H9 (cell line): Measurements from ENCODE around the gene ERC2. TPM values are rescaled to one million over a fixed set of nuclear protein-coding genes. Genes with fewer than 3 reads are reported as not detected.

Source experiments
- DNase-seq: peaks from one replicate; pipeline ENCODE4 v3.0.0-alpha.2; 2017
- H2AFZ ChIP-seq: one replicate; pipeline ENCODE4 v1.6.1; 2013; ENCODE audit warnings: mild to moderate bottlenecking, low read length, control low read depth, moderate library complexity
- H2AK5ac ChIP-seq: 2 replicates; pipeline ENCODE4 v1.6.1; 2013; ENCODE audit warnings: low read length, control low read depth, mixed read lengths; ENCODE audit not compliant: insufficient read length
- H2BK120ac ChIP-seq: one replicate; pipeline ENCODE4 v1.6.1; 2013; ENCODE audit warnings: low read depth, mild to moderate bottlenecking, low read length, control low read depth, inconsistent platforms; ENCODE audit not compliant: poor library complexity, severe bottlenecking
- H2BK12ac ChIP-seq: 2 replicates; pipeline ENCODE4 v1.6.1; 2013; ENCODE audit warnings: low read length, control low read depth, mixed read lengths, low read depth; ENCODE audit not compliant: insufficient read length
- H2BK15ac ChIP-seq: 2 replicates; pipeline ENCODE4 v1.6.1; 2013; ENCODE audit warnings: low read depth, low read length, control low read depth
- H2BK20ac ChIP-seq: one replicate; pipeline ENCODE4 v1.6.1; 2013; ENCODE audit warnings: low read depth, mild to moderate bottlenecking, low read length, control low read depth, inconsistent platforms; ENCODE audit not compliant: poor library complexity, severe bottlenecking
- H2BK5ac ChIP-seq: 2 replicates; pipeline ENCODE4 v1.6.1; 2013; ENCODE audit warnings: low read length, control low read depth, mixed read lengths; ENCODE audit not compliant: insufficient read length
- H3K14ac ChIP-seq: 2 replicates; pipeline ENCODE4 v1.6.1; 2013; ENCODE audit warnings: low read length, control low read depth; ENCODE audit not compliant: insufficient read depth
- H3K18ac ChIP-seq: 2 replicates; pipeline ENCODE4 v1.6.1; 2013; ENCODE audit warnings: low read depth, mild to moderate bottlenecking, mixed read lengths, low read length, control low read depth; ENCODE audit not compliant: insufficient read length
- H3K23ac ChIP-seq: 2 replicates; pipeline ENCODE4 v1.6.1; 2013; ENCODE audit warnings: low read length, control low read depth, mixed read lengths, low read depth; ENCODE audit not compliant: insufficient read length
- H3K23me2 ChIP-seq: 2 replicates; pipeline ENCODE4 v1.6.1; 2013; ENCODE audit warnings: low read depth, mild to moderate bottlenecking, mixed read lengths, low read length, control low read depth; ENCODE audit not compliant: insufficient read length, poor library complexity, severe bottlenecking
- H3K27ac ChIP-seq: 2 replicates; pipeline ENCODE4 v1.5.1; 2013; ENCODE audit warnings: low read length, control low read depth, mixed read lengths, low read depth; ENCODE audit not compliant: insufficient read length
- H3K27me3 ChIP-seq: 2 replicates; pipeline ENCODE4 v1.6.1; 2013; ENCODE audit warnings: low read length, control low read depth, inconsistent platforms; ENCODE audit not compliant: insufficient read depth
- H3K4ac ChIP-seq: 2 replicates; pipeline ENCODE4 v1.6.1; 2013; ENCODE audit warnings: low read depth, mild to moderate bottlenecking, control low read depth, inconsistent platforms, low read length, moderate library complexity
- H3K4me1 ChIP-seq: 2 replicates; pipeline ENCODE4 v1.6.1; 2013; ENCODE audit warnings: low read length, control low read depth, inconsistent platforms; ENCODE audit not compliant: insufficient read depth
- H3K4me2 ChIP-seq: 2 replicates; pipeline ENCODE4 v1.6.1; 2013; ENCODE audit warnings: low read length, control low read depth, mixed read lengths; ENCODE audit not compliant: insufficient read length, insufficient read depth
- H3K56ac ChIP-seq: 2 replicates; pipeline ENCODE4 v1.6.1; 2013; ENCODE audit warnings: low read depth, mild to moderate bottlenecking, mixed read lengths, low read length, control low read depth; ENCODE audit not compliant: insufficient read length
- H3K79me1 ChIP-seq: 2 replicates; pipeline ENCODE4 v1.6.1; 2013; ENCODE audit warnings: low read depth, mild to moderate bottlenecking, moderate library complexity, low read length, control low read depth, inconsistent platforms; ENCODE audit not compliant: insufficient read depth, poor library complexity, severe bottlenecking
- H3K79me2 ChIP-seq: 2 replicates; pipeline ENCODE4 v1.6.1; 2013; ENCODE audit warnings: low read length, control low read depth, inconsistent platforms; ENCODE audit not compliant: insufficient read depth
- H3K9ac ChIP-seq: 2 replicates; pipeline ENCODE4 v1.6.1; 2013; ENCODE audit warnings: low read length, control low read depth, mixed read lengths; ENCODE audit not compliant: insufficient read length; ENCODE audit errors: extremely low read depth
- H3K9me3 ChIP-seq: one replicate; pipeline ENCODE4 v1.6.1; 2013; ENCODE audit warnings: low read depth, low read length, inconsistent platforms; ENCODE audit not compliant: control insufficient read depth
- H3T11ph ChIP-seq: one replicate; pipeline ENCODE4 v1.6.1; 2013; ENCODE audit warnings: mild to moderate bottlenecking, low read length, control low read depth, inconsistent platforms
- H4K20me1 ChIP-seq: one replicate; pipeline ENCODE4 v1.6.1; 2013; ENCODE audit not compliant: control insufficient read depth, insufficient read length, insufficient read depth
- H4K5ac ChIP-seq: 2 replicates; pipeline ENCODE4 v1.6.1; 2013; ENCODE audit warnings: low read depth, mild to moderate bottlenecking, mixed read lengths, low read length, control low read depth; ENCODE audit not compliant: insufficient read length
- H4K8ac ChIP-seq: replicated peaks from 2 replicates; pipeline ENCODE4 v1.6.1; 2013; ENCODE audit warnings: low read length, control low read depth, mixed read lengths, low read depth; ENCODE audit not compliant: insufficient read length
- H4K91ac ChIP-seq: 2 replicates; pipeline ENCODE4 v1.6.1; 2013; ENCODE audit warnings: low read depth, mild to moderate bottlenecking, moderate library complexity, mixed read lengths, low read length, control low read depth; ENCODE audit not compliant: insufficient read length
- H3K27ac Mint-ChIP-seq, 3 experiments: 2 replicates in 2 of 3; 3 replicates in 1 of 3; pipeline ENCODE4 v1.8.0; 2020 to 2021; ENCODE audit warnings: mixed read lengths in 3 of 3, mild to moderate bottlenecking in 1 of 3, moderate library complexity in 1 of 3
- H3K27me3 Mint-ChIP-seq: 2 replicates; pipeline ENCODE4 v1.8.0; 2021; ENCODE audit warnings: low read depth, mild to moderate bottlenecking, moderate library complexity, mixed read lengths
- H3K36me3 Mint-ChIP-seq, 3 experiments: 2 replicates in 2 of 3; 3 replicates in 1 of 3; pipeline ENCODE4 v1.8.0; 2020 to 2021; ENCODE audit warnings: low read depth in 3 of 3, mixed read lengths in 3 of 3; ENCODE audit not compliant: insufficient read depth in 1 of 3
- H3K4me1 Mint-ChIP-seq, 2 experiments: 2 replicates each; pipeline ENCODE4 v1.8.0; 2020; ENCODE audit warnings: mixed read lengths in 2 of 2
- H3K4me3 Mint-ChIP-seq, 2 experiments: 2 replicates in 1 of 2; 3 replicates in 1 of 2; pipeline ENCODE4 v1.8.0; 2020 to 2021; ENCODE audit warnings: mild to moderate bottlenecking in 2 of 2, mixed read lengths in 2 of 2, moderate library complexity in 1 of 2
- H3K9me3 Mint-ChIP-seq, 2 experiments: 2 replicates in 1 of 2; 3 replicates in 1 of 2; pipeline ENCODE4 v1.8.0; 2020; ENCODE audit warnings: mild to moderate bottlenecking in 2 of 2, mixed read lengths in 2 of 2, moderate library complexity in 1 of 2
- whole genome bisulfite sequencing: extraction: QIAGEN DNeasy Blood & Tissue Kit; methylation state at CpG from one replicate; pipeline ENCODE4 v1.1.7; 2013; ENCODE audit warnings: missing lambda C conversion rate, low lambda C conversion rate, mixed read lengths; ENCODE audit not compliant: insufficient read length; ENCODE audit errors: extremely low coverage; 5-methylcytosine and 5-hydroxymethylcytosine counted together
- total RNA-seq: library from RNA; stranded (reverse); gene quantifications from 2 replicates; pipeline ENCODE4 v1.2.1, GENCODE V29; 2021
- TF ChIP-seq, protein P1 (sequence below): fragments of 200-600 bp; sonication (generic); conservative IDR thresholded peaks from 3 replicates; pipeline ENCODE4 v1.8.0; 2021; ENCODE audit warnings: antibody characterized with exemption, mild to moderate bottlenecking

The ERC2 gene
- total RNA-seq, 1 experiment from 2014 or later, result 15.4 TPM

DNA sequence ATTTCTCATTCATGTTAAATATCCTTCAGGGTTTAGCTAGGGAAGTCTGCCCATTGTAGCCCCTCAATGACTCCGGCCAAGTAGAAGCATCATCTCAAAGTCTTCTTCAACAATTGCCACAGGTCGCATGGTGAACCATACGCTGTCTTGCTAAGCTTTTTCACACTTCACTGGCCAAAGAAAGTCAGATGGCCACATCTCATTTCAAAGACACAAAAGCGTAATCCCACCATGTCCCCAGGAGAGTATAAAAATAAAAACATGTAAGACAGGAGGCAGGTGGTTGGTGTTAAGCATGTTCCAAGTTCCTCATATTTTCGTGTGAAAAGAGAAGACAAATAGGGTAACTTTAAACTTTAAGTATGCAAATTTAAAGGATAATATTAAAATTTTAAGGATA lies 147.4 kb downstream of the ERC2 start:
- Mint-ChIP-seq H3K36me3 (peaks cover 0 to 3% (median 0%) of the 10 kb centered on the region in 3 experiments; a peak in 1 of 7 replicates), H3K4me1 (peaks cover 21 to 37% of the 10 kb centered on the region in 2 experiments)
- H3K4me1 ChIP-seq, result peaks cover 8% of the 10 kb centered on the region; the same call in 1 of the 2 replicates

More for the DNA sequence above, 147.4 kb downstream of the ERC2 start:
- no peak overlapping the region for H3T11ph ChIP-seq
- no peaks in the 10 kb centered on the region for H3K9me3 ChIP-seq
- H4K91ac ChIP-seq, result no peak overlapping the region
- no peak overlapping the region for H2BK12ac ChIP-seq
- no peaks in the 10 kb centered on the region for H3K79me2 ChIP-seq
- H3K18ac ChIP-seq, result no peak overlapping the region
- no CpG with 5 or more reads among the region's 5 CpGs for WGBS
- no peak overlapping the region for H3K4me2 ChIP-seq
- no peak overlapping the region for H2BK5ac ChIP-seq
- no peaks in the 10 kb centered on the region for H4K20me1 ChIP-seq
- H3K23me2 ChIP-seq, result no peaks in the 10 kb centered on the region
- no peaks in the 10 kb centered on the region for H3K27me3 ChIP-seq
- no peak overlapping the region for H2BK20ac ChIP-seq
- no peak overlapping the region for H3K4me3 Mint-ChIP-seq
- H3K27ac Mint-ChIP-seq, result no peak overlapping the region
- H3K56ac ChIP-seq, result no peak overlapping the region
- H3K79me1 ChIP-seq, result no peaks in the 10 kb centered on the region
- no peak overlapping the region for H3K27ac ChIP-seq
- H2BK120ac ChIP-seq, result no peak overlapping the region
- H4K8ac ChIP-seq, result no peak overlapping the region
- no peak overlapping the region for H2AFZ ChIP-seq
- H3K9ac ChIP-seq, result no peak overlapping the region
- H2BK15ac ChIP-seq, result no peak overlapping the region
- TF ChIP-seq, protein P1, sequence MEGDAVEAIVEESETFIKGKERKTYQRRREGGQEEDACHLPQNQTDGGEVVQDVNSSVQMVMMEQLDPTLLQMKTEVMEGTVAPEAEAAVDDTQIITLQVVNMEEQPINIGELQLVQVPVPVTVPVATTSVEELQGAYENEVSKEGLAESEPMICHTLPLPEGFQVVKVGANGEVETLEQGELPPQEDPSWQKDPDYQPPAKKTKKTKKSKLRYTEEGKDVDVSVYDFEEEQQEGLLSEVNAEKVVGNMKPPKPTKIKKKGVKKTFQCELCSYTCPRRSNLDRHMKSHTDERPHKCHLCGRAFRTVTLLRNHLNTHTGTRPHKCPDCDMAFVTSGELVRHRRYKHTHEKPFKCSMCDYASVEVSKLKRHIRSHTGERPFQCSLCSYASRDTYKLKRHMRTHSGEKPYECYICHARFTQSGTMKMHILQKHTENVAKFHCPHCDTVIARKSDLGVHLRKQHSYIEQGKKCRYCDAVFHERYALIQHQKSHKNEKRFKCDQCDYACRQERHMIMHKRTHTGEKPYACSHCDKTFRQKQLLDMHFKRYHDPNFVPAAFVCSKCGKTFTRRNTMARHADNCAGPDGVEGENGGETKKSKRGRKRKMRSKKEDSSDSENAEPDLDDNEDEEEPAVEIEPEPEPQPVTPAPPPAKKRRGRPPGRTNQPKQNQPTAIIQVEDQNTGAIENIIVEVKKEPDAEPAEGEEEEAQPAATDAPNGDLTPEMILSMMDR, result no peak
- H3K14ac ChIP-seq, result no peak overlapping the region
- no peak overlapping the region for H3K4ac ChIP-seq
- no peaks in the 10 kb centered on the region for H3K27me3 Mint-ChIP-seq
- H2AK5ac ChIP-seq, result no peak overlapping the region
- H3K9me3 Mint-ChIP-seq, result no peaks in the 10 kb centered on the region
- H4K5ac ChIP-seq, result no peak overlapping the region
- no peak for DNase-seq
- H3K23ac ChIP-seq, result no peak overlapping the region
